HG03521 (cell line): ENCODE results near the gene PRDM15.

ENCODE experiments used
- ATAC-seq: cut with Tn5 transposase; IDR thresholded peaks from one replicate; pipeline ENCODE4 v1.9.1; 2021; ENCODE audit warnings: mild to moderate bottlenecking, moderate library complexity; ENCODE audit not compliant: unreplicated experiment

PRDM15 gene, protein sequence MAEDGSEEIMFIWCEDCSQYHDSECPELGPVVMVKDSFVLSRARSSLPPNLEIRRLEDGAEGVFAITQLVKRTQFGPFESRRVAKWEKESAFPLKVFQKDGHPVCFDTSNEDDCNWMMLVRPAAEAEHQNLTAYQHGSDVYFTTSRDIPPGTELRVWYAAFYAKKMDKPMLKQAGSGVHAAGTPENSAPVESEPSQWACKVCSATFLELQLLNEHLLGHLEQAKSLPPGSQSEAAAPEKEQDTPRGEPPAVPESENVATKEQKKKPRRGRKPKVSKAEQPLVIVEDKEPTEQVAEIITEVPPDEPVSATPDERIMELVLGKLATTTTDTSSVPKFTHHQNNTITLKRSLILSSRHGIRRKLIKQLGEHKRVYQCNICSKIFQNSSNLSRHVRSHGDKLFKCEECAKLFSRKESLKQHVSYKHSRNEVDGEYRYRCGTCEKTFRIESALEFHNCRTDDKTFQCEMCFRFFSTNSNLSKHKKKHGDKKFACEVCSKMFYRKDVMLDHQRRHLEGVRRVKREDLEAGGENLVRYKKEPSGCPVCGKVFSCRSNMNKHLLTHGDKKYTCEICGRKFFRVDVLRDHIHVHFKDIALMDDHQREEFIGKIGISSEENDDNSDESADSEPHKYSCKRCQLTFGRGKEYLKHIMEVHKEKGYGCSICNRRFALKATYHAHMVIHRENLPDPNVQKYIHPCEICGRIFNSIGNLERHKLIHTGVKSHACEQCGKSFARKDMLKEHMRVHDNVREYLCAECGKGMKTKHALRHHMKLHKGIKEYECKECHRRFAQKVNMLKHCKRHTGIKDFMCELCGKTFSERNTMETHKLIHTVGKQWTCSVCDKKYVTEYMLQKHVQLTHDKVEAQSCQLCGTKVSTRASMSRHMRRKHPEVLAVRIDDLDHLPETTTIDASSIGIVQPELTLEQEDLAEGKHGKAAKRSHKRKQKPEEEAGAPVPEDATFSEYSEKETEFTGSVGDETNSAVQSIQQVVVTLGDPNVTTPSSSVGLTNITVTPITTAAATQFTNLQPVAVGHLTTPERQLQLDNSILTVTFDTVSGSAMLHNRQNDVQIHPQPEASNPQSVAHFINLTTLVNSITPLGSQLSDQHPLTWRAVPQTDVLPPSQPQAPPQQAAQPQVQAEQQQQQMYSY

DNA sequence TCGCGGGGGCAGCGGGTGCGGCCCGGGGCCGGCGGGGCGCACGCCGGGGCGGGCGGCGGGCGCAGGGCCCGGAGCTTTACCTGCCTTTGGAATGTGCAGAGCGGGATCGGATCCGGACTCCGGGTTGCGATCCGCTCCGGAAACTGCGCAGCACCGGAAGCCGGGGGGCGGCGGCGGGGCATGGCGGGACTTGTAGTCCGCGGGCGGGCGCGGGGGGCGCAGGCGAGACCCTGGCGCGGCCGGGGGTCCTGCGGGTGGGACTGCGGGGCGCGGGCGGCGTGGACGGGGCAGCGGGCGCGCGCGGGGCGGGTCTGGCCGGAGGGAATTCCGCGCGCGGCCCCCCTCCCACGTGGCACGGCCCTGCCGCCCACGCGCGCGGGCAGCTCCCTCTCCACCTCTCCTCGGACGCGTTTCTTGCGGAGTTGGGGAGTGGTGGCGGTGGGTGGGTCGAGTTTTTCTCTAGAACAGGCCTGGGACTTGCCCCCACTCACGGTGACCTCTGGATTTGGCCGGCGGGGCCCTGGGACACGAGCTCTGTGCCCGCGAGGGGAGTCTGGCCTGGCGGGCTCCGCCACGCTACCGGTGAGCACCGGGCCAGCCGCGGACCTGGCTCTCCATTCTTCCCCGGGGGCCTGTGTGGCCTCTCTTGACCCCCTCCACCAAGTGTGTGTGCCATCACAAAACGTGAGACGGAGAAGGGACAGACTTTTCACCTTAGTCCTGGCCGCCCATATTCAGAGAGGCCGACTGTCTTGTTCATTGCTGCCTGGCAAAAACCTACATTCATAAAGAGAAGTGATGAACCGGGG, at the start of gene PRDM15:
Gene PRDM15 (minus strand): TSS at position 155 of the 809 bp plus-strand sequence. CDS start 18,981 bp downstream, outside the sequence.
- peak; percentile 68 for ATAC-seq

DNA sequence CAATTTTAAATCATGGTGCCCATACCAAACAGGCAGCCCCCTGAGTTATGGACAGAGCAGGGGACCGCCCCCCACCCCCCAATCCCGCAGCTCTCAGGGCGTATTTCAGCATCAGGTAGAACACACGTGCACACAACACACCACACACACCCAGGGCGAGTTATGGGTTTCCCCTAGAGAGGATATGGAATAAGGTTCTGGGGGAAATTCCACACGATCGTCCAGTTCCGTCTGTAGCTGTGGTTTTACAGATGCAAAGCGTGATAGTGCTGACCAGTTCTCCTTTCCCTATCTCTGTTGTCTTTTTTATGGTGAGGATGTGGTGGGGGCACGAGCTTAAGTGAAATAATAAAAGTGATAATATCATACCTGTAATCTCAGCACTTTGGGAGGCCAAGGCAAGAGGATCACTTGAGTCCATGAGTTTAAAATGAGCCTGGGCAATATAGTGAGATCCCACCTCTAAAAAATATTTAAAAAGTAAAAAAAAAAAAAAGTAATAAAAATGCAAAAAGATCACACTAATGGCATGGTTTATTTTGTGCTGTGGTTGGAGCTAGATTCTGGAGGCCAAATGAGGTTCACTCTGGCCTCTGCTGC, 49.6 kb upstream of the PRDM15 start:
- no peak for ATAC-seq

DNA sequence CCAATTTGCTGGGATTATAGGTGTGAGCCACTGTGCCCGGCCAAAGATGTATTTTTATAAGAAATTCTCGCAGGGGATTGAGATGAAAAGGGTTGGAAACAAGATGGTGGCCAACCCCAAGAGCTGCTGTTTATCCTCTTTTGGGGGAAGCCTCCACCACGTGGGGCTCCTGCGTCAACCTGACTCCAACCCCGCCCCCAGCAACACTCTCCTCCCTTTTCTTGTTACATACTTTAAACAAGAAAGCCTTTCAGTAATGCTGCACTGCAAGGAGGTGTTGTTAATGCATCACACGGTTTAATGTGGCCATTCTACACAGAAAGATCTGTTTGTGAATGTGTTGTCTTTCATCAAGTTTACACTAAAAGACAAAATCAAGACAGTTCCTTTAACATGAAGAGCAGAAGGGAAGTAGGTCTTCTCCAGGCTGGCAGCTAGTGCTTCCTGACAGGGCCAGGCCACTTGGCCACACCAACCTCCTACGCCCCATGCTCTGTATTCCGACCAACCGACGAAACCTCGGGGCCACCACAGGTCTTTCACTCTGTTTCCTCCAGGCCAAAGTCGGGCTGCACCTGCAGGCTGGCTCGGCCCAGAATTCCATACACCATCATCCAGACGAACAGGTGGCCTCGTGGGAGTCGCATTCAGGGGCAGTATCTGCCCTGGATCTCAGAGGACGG, 48.7 kb upstream of the PRDM15 start:
- ATAC-seq: no peak

DNA sequence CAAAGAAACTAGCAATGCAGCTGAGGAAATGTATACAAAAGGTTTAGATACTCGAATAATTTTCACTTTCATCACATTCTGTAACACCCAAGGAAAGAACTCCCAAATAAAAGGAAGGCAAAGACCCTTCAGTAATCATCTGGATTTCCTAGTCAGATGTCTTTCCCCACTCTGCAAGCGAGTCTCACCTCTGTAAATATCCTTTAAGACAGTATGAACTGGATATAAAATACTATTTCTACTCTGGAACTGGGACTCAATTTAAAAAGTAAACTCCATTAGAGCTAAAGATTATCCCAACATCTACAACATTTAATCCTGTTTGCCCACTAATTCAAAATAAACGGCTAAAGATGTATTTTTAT, 47.6 kb upstream of the PRDM15 start:
- ATAC-seq: no peak

DNA sequence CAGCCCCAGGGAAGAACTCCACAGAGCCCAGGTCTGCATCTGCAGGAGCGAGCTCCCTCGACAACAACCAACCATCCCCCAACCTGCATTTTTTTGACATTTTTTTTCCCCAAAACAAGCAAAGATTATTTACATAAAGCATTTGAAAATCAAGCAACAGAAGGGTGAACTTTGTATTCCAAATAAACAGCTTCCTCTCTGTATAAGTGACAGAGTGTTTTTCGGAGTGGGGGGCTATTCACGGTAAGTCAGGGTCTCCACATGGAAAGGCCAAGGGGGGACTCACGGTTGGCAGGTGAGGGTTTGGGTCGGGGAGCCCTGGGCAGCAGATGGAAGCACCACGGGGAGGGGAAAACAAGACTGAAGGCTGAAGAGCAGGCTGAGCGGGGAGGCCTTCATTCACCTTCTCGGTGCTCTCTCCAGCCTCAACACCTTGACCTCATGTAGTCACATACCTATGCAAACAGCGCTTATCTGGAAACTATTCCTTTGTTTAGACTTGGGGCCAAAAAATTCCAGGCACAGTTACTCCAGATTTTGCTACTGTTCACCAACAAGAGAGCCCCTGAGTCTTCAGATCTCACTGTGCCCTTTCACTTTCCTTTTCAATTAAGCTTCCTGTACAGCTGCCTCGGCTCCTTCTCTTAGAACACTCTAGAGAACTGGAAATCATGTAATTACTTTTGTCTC, 47.1 kb upstream of the PRDM15 start:
- ATAC-seq: no peak

DNA sequence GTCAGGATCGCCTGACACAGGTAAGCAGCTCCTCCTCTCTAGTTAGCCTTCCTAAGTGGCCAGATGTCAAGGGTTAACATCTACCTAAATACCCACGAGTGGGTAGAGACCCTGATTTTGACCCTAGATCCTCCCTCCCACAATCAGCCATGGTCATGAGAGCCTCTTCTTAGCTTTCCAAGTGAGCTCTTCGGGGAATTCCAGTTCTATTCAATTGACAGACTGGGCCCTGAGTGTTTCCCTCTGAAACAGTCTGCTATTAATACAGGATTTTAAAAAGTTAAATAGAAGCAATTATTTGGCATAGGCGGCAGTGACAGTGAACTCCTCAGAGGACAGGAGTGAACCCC, 46.6 kb upstream of the PRDM15 start:
- ATAC-seq: no peak

DNA sequence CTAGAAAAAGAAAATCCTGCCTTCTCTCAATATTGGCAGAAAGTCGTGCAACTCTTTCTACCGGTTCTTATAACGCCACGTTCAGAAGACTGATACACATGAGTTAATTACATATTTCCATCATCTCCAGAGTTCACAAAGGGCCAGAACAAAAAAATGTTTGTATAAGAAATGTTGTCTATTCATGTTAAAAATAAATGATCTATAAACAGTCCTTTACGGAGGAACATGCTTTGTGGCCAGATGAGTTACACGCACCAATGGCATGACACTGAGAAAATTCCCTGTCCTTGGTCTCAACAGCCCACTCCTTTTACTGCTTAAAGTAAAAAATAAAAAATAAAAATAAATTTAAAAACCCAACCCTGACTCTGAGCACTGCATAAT, 45.2 kb upstream of the PRDM15 start:
- ATAC-seq: no peak

DNA sequence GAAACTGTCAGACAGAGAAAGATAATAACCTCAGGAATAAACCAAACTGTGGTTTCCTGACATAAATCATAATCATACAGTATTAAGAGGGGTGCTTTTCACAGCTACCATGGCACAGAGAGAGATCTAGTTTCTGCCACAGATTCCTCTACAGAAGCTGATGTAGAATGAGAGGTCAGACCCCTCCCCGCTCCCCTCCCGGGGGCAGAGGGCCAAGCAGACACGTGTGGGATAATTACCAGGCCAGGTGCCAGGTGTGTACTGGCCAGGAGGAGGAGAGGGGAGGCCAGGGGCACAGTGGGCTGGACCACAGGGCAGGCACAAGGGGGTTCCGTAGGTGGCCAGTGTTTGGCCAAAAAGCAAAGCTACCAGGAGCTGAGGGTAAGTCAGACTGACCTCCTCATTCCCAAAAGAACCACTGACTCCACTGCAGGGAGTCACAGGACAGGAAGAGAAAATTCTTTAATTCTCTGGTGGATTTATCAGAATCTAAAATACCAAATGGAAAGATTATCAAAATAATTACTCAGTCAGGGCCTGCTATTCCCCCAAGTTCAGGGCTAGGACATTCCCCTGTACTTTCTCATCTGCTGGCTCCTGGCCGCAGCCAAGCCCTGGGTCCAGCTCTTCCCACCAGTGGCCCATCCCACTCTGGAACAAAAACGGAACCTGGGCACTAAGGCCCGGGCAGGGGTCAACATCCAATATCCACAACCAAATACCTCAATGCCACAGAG, 44.7 kb upstream of the PRDM15 start:
- no peak for ATAC-seq

DNA sequence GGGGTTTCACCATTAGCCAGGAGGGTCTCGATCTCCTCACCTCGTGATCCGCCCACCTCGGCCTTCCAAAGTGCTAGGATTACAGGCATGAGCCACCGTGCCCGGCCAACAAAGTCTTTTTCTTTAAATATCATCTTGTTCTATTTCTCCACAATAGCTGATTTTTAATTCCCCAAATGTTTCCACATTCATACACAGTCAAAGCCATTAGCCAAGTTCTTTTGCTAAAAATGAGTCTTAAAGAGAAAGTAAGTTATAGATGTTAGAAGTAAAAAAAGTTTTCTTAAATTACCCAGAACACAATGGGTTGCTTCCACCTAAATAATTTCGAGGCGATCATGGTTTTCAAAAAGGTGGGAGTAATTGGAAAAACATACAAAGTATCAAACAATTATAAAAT, 44.0 kb upstream of the PRDM15 start:
- ATAC-seq: no peak

DNA sequence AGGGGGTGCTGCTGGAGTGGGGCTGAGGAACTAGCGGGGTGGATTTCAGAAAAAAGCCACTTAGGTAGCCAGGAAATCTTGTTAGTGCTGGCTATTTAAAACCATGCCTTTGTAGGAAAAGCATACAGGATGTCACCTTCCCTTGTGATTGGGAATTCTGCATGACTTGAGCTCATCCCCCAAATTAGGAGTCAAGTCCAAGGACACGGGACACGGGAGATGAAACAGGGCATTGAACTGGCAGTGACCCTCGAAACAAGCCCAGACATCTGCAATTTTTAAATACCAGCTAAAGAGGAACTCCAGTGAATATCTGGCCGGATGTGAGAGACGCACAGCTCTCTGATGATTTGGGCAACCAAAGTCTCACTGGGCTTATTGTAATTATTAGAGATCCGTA, 41.9 kb upstream of the PRDM15 start:
- no peak for ATAC-seq

DNA sequence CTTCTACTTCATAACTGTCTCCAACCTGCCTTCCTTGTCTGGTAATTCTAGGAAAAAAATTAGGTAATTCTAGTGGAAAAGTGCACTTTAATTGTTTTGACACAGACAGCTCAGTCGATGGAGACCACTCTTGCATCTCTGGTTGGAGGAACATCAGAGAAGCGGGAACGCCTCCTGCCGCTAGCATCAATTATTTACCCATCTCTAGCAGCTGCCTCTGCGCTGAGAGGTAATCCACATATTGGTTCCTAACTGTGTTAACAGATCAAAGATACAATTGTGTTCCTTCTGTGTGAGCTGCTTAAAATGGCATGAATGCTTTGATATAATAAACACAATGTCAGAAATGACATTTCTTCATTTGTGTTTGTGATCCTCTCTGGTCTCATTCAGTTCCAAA, 41.3 kb upstream of the PRDM15 start:
- no peak for ATAC-seq

DNA sequence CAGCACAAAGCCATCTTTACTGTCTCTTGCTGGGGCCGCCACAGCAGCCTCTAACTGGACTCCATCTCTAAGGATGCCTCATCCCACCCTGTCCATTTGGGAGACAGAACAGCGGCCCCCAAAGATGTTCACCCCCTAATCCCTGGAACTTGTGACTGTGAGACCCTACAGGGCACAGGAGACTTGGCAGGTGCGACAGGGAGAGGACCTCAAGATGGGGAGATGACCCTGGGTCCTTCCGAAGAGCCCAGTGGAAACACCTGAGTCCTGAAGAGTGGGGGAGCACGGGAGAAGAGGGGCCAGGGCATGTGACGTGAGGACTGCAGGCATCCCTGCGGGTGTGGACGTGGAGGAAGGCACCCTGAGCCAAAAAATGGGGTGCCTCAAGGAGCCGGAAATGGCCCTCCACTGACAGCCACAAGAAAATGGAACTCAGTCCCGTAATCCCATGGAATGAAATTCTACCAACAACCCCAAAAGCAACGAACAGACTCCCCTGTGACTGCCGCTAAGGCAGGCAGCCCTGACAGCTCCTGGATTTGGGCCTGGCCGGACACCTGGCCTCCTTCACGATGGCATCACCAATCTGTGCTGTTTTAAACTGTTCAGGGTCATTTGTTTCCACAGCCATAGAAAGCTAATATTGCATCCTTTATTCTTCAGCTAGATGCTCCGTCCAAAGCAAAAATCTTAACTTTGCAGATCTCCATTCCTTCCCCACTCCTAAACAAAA, 40.7 kb upstream of the PRDM15 start:
- no peak for ATAC-seq

DNA sequence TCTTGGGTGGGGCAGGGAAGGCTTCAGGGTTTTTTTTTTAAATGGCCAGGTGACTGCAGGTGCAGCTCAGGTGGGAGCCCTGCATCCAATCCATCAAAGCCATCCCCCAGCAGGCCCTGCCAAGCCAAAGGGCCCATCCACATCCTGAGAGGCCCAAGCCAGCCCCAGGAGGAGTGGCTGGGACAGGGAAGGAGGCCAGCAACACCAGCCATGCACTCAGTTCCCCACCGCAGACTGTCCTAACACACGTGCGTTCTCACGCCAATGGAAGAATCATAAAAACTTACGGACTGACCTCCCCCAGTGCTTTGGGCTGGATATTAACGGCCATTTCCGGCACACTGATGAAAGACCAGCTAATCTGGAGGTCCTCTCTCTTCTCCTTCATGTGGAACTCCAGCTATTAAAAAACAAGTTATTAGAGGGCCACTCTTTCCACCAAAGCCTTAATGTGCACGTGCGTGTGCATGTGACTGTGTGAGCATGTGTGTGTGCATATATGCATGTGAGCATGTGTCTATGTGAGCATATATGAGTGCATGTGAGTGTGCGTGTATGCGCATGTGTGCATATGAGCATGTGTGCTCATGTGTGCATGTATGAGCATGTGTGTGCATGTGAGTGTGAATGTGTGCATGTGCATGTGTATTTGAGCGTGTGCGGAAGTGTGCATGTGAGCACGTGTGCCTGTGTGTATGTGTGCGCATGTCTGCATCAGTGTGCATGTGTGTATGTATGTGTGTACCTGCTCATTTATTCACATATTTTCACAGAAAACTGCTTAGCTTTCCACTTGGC, 39.6 kb upstream of the PRDM15 start:
- no peak for ATAC-seq

DNA sequence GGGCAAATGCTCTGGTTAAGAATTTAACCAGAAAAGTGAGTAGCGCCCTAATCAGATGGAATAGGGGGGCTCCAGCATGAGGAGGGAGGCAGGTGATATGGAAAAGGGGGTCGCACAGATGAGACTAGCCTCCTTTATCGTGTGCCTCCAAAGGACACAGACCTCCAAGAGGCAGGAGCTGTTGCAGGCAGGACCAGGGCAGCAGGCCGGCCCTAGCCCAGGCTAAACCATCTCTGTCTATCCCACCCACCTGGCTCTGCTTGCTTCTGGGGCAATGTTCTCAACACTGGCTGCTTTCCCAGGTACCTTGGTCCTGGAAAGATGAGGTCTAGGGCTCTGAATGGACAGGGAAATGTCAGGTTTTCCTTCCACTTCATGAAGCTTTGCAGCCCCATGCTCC, 38.4 kb upstream of the PRDM15 start:
- ATAC-seq: no peak

DNA sequence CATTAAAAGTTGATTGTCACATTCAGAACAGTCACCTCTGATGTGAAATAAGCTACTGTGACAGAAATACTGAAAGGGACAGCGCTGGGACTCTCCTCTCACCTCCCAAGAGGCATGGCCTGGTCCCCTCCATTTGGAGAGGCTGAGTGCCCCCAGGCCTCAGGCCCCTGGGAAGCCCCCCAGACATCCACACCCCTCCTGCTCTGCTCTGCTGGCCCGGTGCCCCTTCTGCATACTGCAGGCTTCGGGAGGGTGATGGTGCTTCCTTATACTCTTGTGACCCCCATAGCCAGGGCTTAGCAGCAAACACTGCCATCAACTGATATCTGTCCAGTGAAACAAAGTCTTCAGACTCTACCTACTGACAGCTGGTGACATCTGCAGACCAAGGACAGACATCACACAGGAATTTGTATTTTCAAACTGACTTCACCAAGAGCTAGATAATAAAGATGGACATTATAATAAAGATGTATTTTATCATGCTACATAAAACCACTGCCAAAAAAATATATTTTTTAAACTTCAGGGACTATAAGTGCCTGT, 37.8 kb upstream of the PRDM15 start:
- no peak for ATAC-seq

DNA sequence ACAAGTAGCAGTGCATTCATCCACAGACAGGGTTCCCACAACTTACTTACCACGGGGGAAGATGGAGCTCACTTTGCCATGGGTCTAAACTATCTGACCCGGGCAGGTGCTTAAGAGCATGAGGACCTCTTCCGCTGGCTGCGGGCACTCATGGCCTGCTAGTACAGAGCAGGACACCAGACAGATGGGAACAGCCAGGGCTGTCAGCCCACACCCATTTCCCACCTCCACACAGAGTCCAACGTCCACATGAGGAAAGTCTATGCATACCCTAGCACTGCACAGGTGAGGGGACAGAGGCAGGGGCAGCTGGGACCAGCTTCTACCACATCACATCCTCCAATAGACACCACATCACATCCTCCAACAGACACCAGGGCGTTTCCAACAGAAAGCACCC, 35.8 kb upstream of the PRDM15 start:
- ATAC-seq: no peak

DNA sequence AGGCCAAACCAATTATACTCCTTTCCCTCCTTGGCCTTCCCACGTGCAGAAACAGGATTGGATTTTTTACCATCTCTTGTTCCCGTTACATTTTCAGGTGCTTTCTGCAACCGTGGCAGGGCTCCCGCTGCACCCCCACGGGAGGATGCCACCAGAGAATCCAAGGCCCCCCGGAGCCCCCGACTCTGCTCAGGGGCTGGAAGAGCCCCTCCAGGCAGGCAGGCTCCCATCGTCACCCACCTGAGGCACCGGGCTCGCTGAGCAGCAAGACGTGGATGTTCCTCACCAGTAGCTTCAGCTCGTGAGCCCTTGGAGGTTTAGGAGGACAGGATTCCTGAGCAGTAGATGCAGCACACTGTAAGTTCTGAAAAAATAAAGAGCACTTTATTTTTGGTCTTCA, 35.2 kb upstream of the PRDM15 start:
- no peak for ATAC-seq
